ENCODE data around the gene BBX.

DNA sequence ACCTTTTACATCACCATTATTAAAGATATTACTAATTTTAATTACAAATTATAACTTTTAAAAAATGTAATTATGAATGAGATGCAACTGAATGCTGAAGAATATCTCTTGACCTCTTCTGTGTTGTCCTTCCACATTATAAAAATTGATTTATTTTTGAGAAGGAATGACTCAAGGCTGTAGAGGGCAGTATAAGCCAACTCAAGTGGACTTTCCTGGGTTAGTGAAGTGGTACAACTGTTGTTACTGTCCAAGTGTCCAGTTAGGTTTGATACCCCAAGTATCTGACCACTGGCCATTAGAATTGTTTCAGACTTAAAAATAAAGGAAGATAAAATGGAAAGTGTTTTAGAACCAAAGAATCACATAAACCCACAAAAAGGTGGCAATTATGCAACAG, 51.9 kb downstream of the BBX start:
- TF ChIP-seq POLR2AphosphoS5 (IDR thresholded peaks at IDR 0.05) (no peak), POLR2A (IDR thresholded peaks at IDR 0.05) (no peak)
- TF ChIP-seq, protein P1, sequence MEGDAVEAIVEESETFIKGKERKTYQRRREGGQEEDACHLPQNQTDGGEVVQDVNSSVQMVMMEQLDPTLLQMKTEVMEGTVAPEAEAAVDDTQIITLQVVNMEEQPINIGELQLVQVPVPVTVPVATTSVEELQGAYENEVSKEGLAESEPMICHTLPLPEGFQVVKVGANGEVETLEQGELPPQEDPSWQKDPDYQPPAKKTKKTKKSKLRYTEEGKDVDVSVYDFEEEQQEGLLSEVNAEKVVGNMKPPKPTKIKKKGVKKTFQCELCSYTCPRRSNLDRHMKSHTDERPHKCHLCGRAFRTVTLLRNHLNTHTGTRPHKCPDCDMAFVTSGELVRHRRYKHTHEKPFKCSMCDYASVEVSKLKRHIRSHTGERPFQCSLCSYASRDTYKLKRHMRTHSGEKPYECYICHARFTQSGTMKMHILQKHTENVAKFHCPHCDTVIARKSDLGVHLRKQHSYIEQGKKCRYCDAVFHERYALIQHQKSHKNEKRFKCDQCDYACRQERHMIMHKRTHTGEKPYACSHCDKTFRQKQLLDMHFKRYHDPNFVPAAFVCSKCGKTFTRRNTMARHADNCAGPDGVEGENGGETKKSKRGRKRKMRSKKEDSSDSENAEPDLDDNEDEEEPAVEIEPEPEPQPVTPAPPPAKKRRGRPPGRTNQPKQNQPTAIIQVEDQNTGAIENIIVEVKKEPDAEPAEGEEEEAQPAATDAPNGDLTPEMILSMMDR (IDR thresholded peaks at IDR 0.05), result peak; percentile 13 to 61 (median 49)

All from gastroesophageal sphincter (tissue), 3 donors.